Erythroblast (primary cell): ENCODE results near the gene FAM168B.

Source experiments
- DNase-seq, 2 experiments: peaks; one replicate each; lab custom pipeline; 2025; lab: John Stamatoyannopoulos, UW
- GATA1 ChIP-seq: IDR thresholded peaks from 2 replicates; pipeline ENCODE4 v1.6.1; 2011; ENCODE audit warnings: low read depth, mild to moderate bottlenecking, control low read depth, low read length, moderate library complexity
- POLR2A ChIP-seq: IDR thresholded peaks from 2 replicates; pipeline ENCODE4 v1.6.1; 2011; ENCODE audit warnings: mild to moderate bottlenecking, low read length

Gene FAM168B

DNA sequence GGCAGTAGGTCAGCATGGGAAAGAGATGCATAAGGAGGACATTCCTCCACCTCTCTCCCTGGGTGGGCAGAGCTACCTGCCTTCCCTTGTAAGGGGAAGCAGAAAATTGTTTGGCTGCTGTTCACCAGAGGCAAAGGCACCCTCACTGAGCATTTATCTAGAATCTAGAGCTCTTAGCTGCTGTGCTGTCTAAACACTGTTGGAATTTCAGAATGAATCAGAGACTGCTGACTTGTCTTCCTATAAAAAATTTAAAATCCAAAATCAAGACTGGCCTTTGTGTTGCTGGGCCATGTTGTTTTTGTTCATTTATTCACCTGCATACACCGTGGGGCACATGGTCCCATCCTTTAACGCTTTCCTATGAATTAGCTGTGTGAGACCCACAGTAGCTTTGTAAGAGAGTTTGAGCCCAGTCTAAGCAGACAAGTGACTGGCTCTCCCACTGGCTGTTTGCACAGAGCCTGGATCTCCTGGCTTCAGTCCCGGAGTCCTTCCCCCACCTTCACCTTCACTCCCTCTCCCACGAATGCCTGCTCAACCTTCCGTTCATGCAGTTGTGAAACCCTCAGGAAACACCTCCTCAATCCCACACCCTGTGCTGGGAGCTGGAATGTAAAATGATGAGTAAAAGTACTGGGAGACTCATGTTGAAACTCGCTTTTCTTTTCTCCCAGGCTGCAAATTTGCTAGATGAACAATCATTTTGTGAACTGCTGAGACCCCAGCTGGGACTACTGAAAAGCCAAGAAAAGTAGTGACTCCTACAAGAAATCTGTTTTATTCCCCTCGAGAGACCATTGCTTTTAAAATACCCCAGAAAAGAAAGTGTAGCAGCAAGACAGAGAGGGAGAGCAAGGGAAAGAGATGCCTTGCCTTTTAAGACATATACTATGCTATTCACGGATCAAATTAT lies 76.2 kb downstream of the FAM168B start:
- TF ChIP-seq POLR2A (no peak), GATA1 (no peak)
- DNase-seq: no peak

DNA sequence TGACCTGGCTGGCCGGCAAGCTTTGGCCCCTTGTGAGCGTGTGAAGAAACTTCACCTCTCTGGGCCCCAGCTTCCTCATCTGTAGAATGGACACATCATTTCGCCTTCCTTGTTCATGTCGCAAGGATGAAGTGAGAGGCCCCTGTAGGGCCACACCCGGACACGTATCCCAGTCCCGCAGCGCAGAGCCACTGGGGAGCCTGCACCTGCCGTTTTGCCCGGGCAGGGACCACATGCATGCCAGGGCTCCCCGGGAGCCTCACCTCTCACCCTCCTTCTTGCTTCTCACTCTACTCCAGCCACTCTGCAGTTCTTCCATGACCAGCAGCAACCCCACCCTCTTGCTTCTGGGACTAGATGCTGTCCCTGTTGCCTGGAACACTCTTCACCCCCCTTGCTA lies 77.5 kb downstream of the FAM168B start:
- no peak for DNase-seq
- TF ChIP-seq GATA1 (no peak), POLR2A (no peak)

DNA sequence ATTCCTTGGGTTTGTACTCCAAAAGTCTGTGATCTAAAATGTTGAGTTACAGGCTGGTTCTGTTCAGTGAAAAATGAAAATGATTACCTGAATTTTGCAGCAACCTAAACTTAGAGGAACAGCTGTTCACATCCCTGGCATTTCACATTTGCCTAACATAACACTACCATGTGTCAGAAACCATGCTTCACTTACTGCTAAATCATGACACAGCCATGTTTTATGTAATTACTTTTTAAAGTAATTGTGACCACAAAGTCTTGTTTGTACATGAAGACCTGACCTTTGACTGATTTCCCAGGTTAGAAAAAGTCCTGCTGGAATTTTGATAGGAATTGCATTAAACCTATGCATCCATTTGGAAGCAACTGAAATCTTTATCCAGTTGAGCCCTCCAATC lies 79.1 kb downstream of the FAM168B start:
- DNase-seq: no peak
- TF ChIP-seq GATA1 (no peak), POLR2A (no peak)

DNA sequence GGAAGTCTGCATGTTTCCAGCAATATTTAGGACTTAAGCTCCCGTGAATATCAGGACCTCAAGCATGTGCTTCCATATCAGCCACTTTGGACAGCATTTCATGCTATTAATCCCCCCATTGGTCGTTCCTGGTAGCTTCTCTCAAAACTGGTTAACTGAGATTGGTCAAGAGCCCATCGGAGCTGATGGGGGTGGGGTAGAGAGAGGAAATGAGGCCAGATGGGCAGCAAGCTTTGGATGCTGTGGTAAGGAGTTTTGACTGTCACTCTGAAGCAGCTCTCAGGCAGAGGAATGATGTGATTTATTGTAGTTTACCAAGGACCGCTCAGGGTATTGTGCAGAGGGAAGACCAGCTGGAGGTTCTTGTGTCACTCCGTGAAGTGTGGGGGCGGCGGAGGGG lies 81.8 kb downstream of the FAM168B start:
- TF ChIP-seq GATA1 (no peak), POLR2A (no peak)
- no peak for DNase-seq

DNA sequence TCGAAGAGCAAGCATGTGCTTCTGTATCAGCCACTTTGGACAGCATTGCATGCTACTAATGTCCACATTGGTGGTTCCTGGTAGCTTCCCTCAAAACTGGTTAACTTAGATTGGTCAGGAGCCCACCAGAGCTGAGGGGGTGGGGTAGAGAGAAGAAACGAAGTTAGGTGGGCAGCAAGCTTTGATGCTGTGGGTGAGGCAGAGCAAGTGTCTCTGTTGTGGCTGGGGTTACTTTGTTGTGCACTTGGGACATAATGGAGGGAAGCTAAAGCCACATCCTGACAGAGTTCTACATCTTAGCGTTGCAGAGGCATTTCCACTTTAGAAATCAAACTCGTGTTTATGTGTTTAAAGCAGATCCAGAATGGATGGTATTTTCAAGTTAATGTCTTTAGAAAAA lies 82.7 kb downstream of the FAM168B start:
- TF ChIP-seq GATA1 (no peak), POLR2A (no peak)
- DNase-seq: no peak

DNA sequence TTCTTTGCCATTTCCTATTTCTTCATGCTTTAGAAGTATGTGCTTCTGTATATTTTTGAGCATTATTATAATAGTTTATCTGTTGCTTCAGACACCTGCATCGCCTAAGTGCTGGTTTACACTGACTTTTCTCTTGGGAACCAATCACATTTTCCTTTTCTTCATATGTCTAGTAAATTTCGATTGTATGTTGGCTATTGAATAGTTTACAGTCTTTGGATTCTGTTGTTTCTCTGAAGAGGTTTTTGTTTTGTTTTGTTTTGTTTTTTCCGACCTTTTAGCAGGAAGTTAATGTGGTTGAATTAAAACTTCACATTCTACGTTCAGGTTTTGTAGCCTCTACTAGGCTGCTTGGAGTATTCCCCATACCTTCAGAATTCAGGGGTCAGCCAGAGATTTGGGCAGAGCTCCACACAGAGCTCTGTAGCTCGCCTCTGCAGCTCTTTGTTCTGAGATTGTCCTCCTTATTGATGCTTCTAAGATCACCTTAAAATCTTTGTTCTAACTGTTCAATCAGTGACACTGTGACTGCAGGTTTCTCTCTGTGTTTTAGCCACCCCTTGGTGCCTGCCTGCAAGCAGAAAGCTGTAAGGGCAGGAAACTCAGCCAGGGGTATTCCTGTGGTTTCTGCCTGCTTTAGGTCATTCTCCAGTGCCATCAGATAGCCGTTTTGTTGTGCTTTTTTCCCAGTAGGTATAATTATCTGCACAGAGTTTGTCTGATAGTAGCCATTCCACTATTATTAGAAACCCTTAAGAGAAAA lies 83.4 kb downstream of the FAM168B start:
- DNase-seq: no peak

DNA sequence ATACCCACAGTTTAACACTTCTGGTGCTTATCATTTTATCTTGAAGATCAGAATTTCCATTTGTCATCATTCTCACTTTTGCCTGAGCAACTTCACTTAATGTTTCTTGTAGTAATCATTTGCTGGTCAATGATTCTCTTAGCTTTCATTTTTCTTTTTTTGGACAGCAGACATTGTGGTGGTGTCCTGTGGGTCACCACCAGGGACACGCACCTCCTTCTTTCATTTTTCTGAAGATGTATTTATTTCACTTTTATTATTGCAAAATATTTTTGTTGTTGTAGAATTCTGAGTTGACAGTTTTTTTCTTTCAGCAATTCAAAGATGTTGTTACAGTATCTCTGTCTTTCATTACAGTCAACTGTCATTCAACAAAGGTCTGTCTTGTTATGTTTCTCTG lies 84.3 kb downstream of the FAM168B start:
- TF ChIP-seq POLR2A (no peak), GATA1 (no peak)
- DNase-seq: no peak

More for the DNA sequence above, 83.4 kb downstream of the FAM168B start:
- no peak for TF ChIP-seq POLR2A

DNA sequence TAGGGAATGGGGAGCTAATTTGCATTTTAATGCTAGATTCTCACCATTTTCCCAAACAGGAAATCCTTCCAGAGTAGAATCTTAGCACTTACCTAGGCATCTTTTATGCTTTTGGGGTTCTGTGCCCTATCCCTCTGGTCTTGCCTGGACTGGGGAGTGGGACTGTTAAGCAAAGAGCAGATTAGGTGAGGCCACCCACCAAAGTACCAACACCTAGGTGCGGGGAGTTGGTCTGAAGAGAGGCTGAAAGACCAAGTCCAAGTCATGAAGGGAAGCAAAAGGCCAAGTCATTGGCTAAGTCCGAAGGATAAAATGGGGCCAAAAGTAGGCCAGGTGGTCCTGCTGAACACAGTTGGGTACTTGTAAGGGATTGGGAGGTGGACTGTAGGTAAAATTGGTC lies 86.7 kb downstream of the FAM168B start:
- no peak for TF ChIP-seq POLR2A
- no peak for TF ChIP-seq GATA1
- DNase-seq: no peak

DNA sequence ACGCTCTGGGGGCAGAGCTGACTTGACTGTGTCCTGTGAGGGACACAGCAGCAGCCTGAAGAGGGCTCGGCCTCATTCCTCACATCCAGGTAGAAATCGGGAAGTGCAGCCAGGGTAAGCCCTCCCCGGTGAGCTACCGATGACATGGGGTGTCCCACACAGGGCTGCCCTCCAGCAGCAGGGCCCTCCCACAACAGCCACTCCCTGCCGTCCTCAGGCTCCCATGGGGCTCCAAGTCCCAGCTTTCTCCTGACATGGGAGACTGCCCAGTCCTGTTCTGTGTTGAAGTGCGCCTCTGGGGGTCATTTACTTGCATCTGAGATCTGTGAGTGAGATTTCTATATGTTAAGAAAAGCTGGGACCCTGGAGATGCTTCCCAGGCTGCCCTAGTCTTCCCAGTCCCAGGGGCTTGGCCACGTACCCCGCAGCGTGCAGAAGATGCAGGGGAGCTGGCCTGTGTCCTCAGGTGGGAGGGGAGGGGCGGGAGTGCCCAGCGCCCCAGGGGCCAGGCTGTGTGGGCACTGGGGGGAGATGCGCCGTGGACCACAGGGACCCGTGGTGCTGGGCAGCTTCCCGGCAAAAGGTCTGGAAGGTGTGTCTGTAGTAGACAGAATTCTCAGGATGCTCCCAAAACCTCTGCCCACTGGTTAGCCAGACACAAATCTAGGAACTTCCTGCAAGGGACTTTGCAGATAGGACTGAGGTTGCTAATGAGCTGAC lies 87.9 kb downstream of the FAM168B start:
- DNase-seq: no peak
- TF ChIP-seq POLR2A: no peak
- TF ChIP-seq GATA1: no peak

DNA sequence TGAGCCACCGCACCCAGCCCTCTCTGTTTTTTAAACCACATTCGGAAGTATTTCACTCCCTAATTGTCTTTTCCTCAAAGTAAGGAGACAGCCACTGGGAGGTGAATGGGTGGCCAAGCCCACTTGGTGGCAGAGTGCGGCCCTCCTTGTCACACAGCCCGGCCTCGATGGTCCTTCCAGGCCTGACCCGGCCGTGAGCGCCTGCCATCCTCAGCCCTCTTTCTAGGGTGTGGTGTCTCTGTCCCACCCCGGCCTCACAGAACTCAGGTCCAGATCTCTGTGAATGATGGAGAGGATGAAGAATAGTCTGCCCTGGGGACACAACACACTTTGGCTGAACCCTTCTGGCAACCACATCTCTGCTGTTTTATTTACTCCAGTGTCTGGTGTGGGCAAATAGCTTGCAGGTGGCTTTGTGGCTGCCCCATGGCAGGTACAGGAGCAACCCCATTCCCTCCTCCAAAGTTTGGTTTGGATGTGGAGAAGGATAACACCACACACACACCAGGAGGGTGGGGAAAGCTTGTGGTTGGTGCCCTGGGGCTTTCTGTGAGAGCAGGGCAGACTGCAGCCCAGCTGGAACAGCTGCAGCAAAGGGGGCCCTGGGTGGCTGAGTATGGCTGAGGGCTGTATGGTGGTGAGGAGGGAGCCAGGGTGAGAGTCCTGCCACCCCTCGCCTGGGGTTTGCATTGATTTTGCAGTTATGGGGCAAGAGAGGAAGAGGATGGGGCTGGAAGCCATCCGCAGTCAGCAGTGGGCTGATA lies 88.6 kb downstream of the FAM168B start:
- DNase-seq: no peak
- TF ChIP-seq POLR2A (no peak), GATA1 (no peak)

DNA sequence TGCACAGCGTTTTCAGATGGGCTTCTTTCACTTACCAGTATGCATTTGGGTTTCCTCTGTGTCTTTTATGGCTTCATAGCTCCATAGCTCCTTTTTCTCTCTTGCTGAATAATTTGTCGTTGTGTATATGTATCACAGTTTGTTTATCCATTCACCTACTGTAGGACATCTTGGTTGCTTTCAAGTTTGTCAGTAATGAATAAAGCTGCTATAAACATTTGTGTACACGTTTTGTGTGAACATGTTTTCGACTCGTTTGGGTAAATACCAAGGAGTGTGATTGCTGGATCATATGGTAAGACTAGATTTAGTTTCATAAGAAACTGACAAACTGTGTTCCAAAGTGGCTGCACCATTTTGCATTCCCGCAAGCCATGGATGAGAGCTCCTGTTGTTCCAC lies 94.7 kb downstream of the FAM168B start:
- TF ChIP-seq GATA1: no peak
- no peak for TF ChIP-seq POLR2A
- no peak for DNase-seq
